Measurements from ENCODE around the gene ALKBH7. TPM values are rescaled to one million over a fixed set of nuclear protein-coding genes. Genes with fewer than 3 reads are reported as not detected.
"Not testable (repeated sequence)": the region's sequence is repeated elsewhere in the genome, so short reads cannot be mapped to it uniquely, and the experiment has no call there.

Gene ALKBH7
- total and polyA plus RNA-seq, 2 donors from 2014 or later = 70.3 to 175 TPM

- H3K9me3 ChIP-seq (ENCODE audit: control insufficient read depth in 2 of 3, insufficient read depth in 1 of 3, low read length in 3 of 3) = no peaks in the 10 kb centered on the region
- H3K4me3 ChIP-seq (ENCODE audit: low read length in 3 of 3) = peak overlapping the region; percentile 90 to 97 (median 95)
- H3K27me3 ChIP-seq (ENCODE audit: control insufficient read depth, insufficient read depth, low read length) = no peaks in the 10 kb centered on the region
- peak overlapping the region; percentile 15 to 96 (median 18) for H3K9ac ChIP-seq (ENCODE audit: low read length in 3 of 3)
- H3K27ac ChIP-seq (ENCODE audit: low read depth in 2 of 2, low read length in 2 of 2) = peak overlapping the region; percentile 96 to 97
- intact Hi-C loops (cut with DNase I) = no loop called here
- no peak for TF ChIP-seq CTCF (IDR thresholded peaks at IDR 0.05; ENCODE audit: borderline replicate concordance, extremely low read depth, insufficient read depth)
- peaks cover 0 to 16% (median 14%) of the 10 kb centered on the region in 3 donors for H3K4me1 ChIP-seq (ENCODE audit: control insufficient read depth in 2 of 3, insufficient read depth in 2 of 3, low read depth in 1 of 3, low read length in 3 of 3)
- no peak for DNase-seq
- no peak for FAIRE-seq
- H3K36me3 ChIP-seq (ENCODE audit: control insufficient read depth in 2 of 3, insufficient read depth in 3 of 3, low read length in 3 of 3) = peaks cover 0 to 13% (median 6%) of the 10 kb centered on the region in 3 donors
Measured at GRCh38 chr19:6393983-6394412, 21.4 kb downstream of the ALKBH7 start.

GRCh38 chr19:6394831-6395230 lies 22.2 kb downstream of the ALKBH7 start:
- no peak for TF ChIP-seq CTCF (IDR thresholded peaks at IDR 0.05; ENCODE audit: borderline replicate concordance, extremely low read depth, insufficient read depth)
- Histone ChIP-seq H3K4me1 (ENCODE audit: control insufficient read depth in 2 of 3, insufficient read depth in 2 of 3, low read depth in 1 of 3, low read length in 3 of 3) (peaks cover 0 to 16% (median 14%) of the 10 kb centered on the region in 3 donors), H3K9ac (ENCODE audit: low read length in 3 of 3) (no peak overlapping the region), H3K9me3 (ENCODE audit: control insufficient read depth in 2 of 3, insufficient read depth in 1 of 3, low read length in 3 of 3) (no peaks in the 10 kb centered on the region), H3K4me3 (ENCODE audit: low read length in 3 of 3) (no peak overlapping the region), H3K27ac (ENCODE audit: low read depth in 2 of 2, low read length in 2 of 2) (no peak overlapping the region), H3K27me3 (ENCODE audit: control insufficient read depth, insufficient read depth, low read length) (no peaks in the 10 kb centered on the region), H3K36me3 (ENCODE audit: control insufficient read depth in 2 of 3, insufficient read depth in 3 of 3, low read length in 3 of 3) (peaks cover 0 to 7% (median 1%) of the 10 kb centered on the region in 3 donors)
- intact Hi-C loops (cut with DNase I) = no loop called here
- DNase-seq = no peak
- no peak for FAIRE-seq

GRCh38 chr19:6396305-6396704 lies 23.7 kb downstream of the ALKBH7 start:
- Histone ChIP-seq H3K27ac (ENCODE audit: low read depth in 2 of 2, low read length in 2 of 2) (no peak overlapping the region), H3K36me3 (ENCODE audit: control insufficient read depth in 2 of 3, insufficient read depth in 3 of 3, low read length in 3 of 3) (peaks cover 0 to 3% (median 0%) of the 10 kb centered on the region in 3 donors), H3K27me3 (ENCODE audit: control insufficient read depth, insufficient read depth, low read length) (no peaks in the 10 kb centered on the region), H3K9me3 (ENCODE audit: control insufficient read depth in 2 of 3, insufficient read depth in 1 of 3, low read length in 3 of 3) (no peaks in the 10 kb centered on the region), H3K4me1 (ENCODE audit: control insufficient read depth in 2 of 3, insufficient read depth in 2 of 3, low read depth in 1 of 3, low read length in 3 of 3) (peaks cover 0 to 16% (median 13%) of the 10 kb centered on the region in 3 donors), H3K9ac (ENCODE audit: low read length in 3 of 3) (no peak overlapping the region), H3K4me3 (ENCODE audit: low read length in 3 of 3) (no peak overlapping the region)
- DNase-seq = no peak
- no peak for TF ChIP-seq CTCF (IDR thresholded peaks at IDR 0.05; ENCODE audit: borderline replicate concordance, extremely low read depth, insufficient read depth)
- no peak for FAIRE-seq
- intact Hi-C loops (cut with DNase I) = no loop called here

- H3K9me3 ChIP-seq (ENCODE audit: control insufficient read depth in 2 of 3, insufficient read depth in 1 of 3, low read length in 3 of 3) = not testable (repeated sequence)
Measured at GRCh38 chr19:6400062-6400944, 27.7 kb downstream of the ALKBH7 start.

More at GRCh38 chr19:6400062-6400944, 27.7 kb downstream of the ALKBH7 start:
- DNase-seq; intact Hi-C loops (cut with DNase I); H3K4me1 ChIP-seq (ENCODE audit: control insufficient read depth in 2 of 3, insufficient read depth in 2 of 3, low read depth in 1 of 3, low read length in 3 of 3); H3K27ac ChIP-seq (ENCODE audit: low read depth in 2 of 2, low read length in 2 of 2); H3K36me3 ChIP-seq (ENCODE audit: control insufficient read depth in 2 of 3, insufficient read depth in 3 of 3, low read length in 3 of 3); FAIRE-seq; H3K27me3 ChIP-seq (ENCODE audit: control insufficient read depth, insufficient read depth, low read length); H3K9ac ChIP-seq (ENCODE audit: low read length in 3 of 3); H3K4me3 ChIP-seq (ENCODE audit: low read length in 3 of 3): not testable (repeated sequence)

Measured in kidney (tissue), 14 donors.